Stomach (tissue), 9 donors: ENCODE measurements around the gene SCAF8. TPM values are rescaled to one million over a fixed set of nuclear protein-coding genes. Genes with fewer than 3 reads are reported as not detected.
A peak's percentile ranks its signal among the peaks of the same experiment; 100 is the strongest.

ENCODE experiments used
- DNase-seq, 2 donors: peaks; one replicate each; pipeline versions ENCODE4 v3.0.0 to v3.0.0-alpha.2; 2013 to 2019
- H3K27ac ChIP-seq, 5 donors: fragments of 200-600 bp in 4 of 5; sonication (generic) in 4 of 5; one replicate each; pipeline ENCODE4 v1.5.1; 2013 to 2019; ENCODE audit warnings: mild to moderate bottlenecking in 1 of 5, moderate library complexity in 1 of 5
- H3K27me3 ChIP-seq, 3 donors: fragments of 200-600 bp; sonication (generic); one replicate each; pipeline ENCODE4 v1.5.1; 2017 to 2019; ENCODE audit warnings: mixed run types in 1 of 3
- H3K36me3 ChIP-seq, 4 donors: fragments of 200-600 bp; sonication (generic); 1 replicate in 3 of 4; 2 replicates in 1 of 4; pipeline ENCODE4 v1.5.1; 2016 to 2019
- H3K4me1 ChIP-seq, 4 donors: fragments of 200-600 bp; sonication (generic); one replicate each; pipeline ENCODE4 v1.5.1; 2016 to 2019
- H3K4me3 ChIP-seq, 4 donors: fragments of 200-600 bp; sonication (generic) in 3 of 4; one replicate each; pipeline ENCODE4 v1.5.1; 2016 to 2019; ENCODE audit warnings: mild to moderate bottlenecking in 1 of 4
- H3K9me3 ChIP-seq, 4 donors: fragments of 200-600 bp; sonication (generic); one replicate each; pipeline ENCODE4 v1.5.1; 2016 to 2019
- CTCF ChIP-seq, 7 experiments: fragments of 450-650 bp in 4 of 7; fragments of 200-600 bp in 3 of 7; sonication (generic) in 3 of 7; IDR thresholded peaks; one replicate each; pipeline ENCODE4 v1.5.1; 2016 to 2019; ENCODE audit warnings: antibody characterized with exemption in 7 of 7, control low read depth in 2 of 7, mild to moderate bottlenecking in 1 of 7
- EP300 ChIP-seq: sonication (generic); formaldehyde crosslinking; IDR thresholded peaks from one replicate; pipeline ENCODE4 v1.6.1; 2017; ENCODE audit warnings: antibody characterized with exemption
- POLR2A ChIP-seq, 4 donors: fragments of 450-650 bp; IDR thresholded peaks; one replicate each; pipeline ENCODE4 v1.6.1; 2016; ENCODE audit warnings: antibody characterized with exemption in 4 of 4, control low read depth in 2 of 4, mild to moderate bottlenecking in 1 of 4, moderate library complexity in 1 of 4
- POLR2AphosphoS5 ChIP-seq, 3 donors: sonication (generic); formaldehyde crosslinking; IDR thresholded peaks; one replicate each; pipeline ENCODE4 v1.6.1; 2016; ENCODE audit warnings: antibody characterized with exemption in 3 of 3
- WGBS, 5 donors: extraction: QIAGEN DNeasy Blood & Tissue Kit in 3 of 5; methylation state at CpG; one replicate each; pipeline versions ENCODE4 v1.1.5 to v1.1.7; 2013 to 2018; 5-methylcytosine and 5-hydroxymethylcytosine counted together
- intact Hi-C: fragments of 100-400 bp; cut with DNase I; formaldehyde crosslinking; loops from one replicate; pipeline ENCODE4 v1.15.1; 2023; ENCODE audit warnings: low total_unique reads
- polyA plus RNA-seq, 3 donors: library from polyadenylated mRNA; stranded (reverse); fragments of 200-250 nt; gene quantifications; one replicate each; pipeline ENCODE4 v1.2.3, GENCODE V29; 2013
- total RNA-seq, 5 donors: library from RNA; depleted of rRNA; stranded (reverse); fragments of >200 nt; gene quantifications; one replicate each; pipeline versions ENCODE4 v1.1.0 to v1.2.3, GENCODE V29; 2014 to 2016
- donor health status: healthy with polysubstance abuse.
- donor health status: Bipolar disorder and iron deficiency.
- donor health status: healthy.

SCAF8 gene
- total and polyA plus RNA-seq, 8 donors, result 6.6 to 62.5 (median 15.4) TPM

- H3K9me3 ChIP-seq, result no peaks in the 10 kb centered on the region
- intact Hi-C loops, result no loop called here
- TF ChIP-seq POLR2A (IDR thresholded peaks at IDR 0.05) (no peak), POLR2AphosphoS5 (IDR thresholded peaks at IDR 0.05) (no peak), CTCF (IDR thresholded peaks at IDR 0.05) (peak in 1 of 7 experiments; percentile 34), EP300 (no peak)
These were observed 27.6 kb upstream of the SCAF8 start for GRCh38 chr6:154705471-154706113.

GRCh38 chr6:154706389-154706788 lies 26.8 kb upstream of the SCAF8 start:
- peaks cover 0 to 16% (median 4%) of the 10 kb centered on the region in 4 donors for H3K4me1 ChIP-seq
- DNase-seq, result no peak
- H3K4me3 ChIP-seq, result no peak overlapping the region
- H3K36me3 ChIP-seq, result no peaks in the 10 kb centered on the region
- peaks cover 0 to 6% (median 0%) of the 10 kb centered on the region in 3 donors for H3K27me3 ChIP-seq
- H3K9me3 ChIP-seq, result no peaks in the 10 kb centered on the region
- 81 to 93% (median 89%) methylated on average over 2 of the region's 2 CpGs for WGBS, 5 donors
- H3K27ac ChIP-seq, result no peak overlapping the region
- intact Hi-C loops, result no loop called here
- TF ChIP-seq EP300, result no peak
- TF ChIP-seq POLR2A (IDR thresholded peaks at IDR 0.05), result no peak
- no peak for TF ChIP-seq CTCF (IDR thresholded peaks at IDR 0.05)
- TF ChIP-seq POLR2AphosphoS5 (IDR thresholded peaks at IDR 0.05), result no peak

More at GRCh38 chr6:154705471-154706113, 27.6 kb upstream of the SCAF8 start:
- no peak for DNase-seq
- Histone ChIP-seq H3K4me1 (peaks cover 0 to 16% (median 4%) of the 10 kb centered on the region in 4 donors), H3K27ac (no peak overlapping the region), H3K27me3 (peaks cover 0 to 6% (median 0%) of the 10 kb centered on the region in 3 donors), H3K36me3 (no peaks in the 10 kb centered on the region), H3K4me3 (no peak overlapping the region)
- 30 to 56% (median 40%) methylated on average over 8 of the region's 8 CpGs for WGBS, 5 donors

DNA sequence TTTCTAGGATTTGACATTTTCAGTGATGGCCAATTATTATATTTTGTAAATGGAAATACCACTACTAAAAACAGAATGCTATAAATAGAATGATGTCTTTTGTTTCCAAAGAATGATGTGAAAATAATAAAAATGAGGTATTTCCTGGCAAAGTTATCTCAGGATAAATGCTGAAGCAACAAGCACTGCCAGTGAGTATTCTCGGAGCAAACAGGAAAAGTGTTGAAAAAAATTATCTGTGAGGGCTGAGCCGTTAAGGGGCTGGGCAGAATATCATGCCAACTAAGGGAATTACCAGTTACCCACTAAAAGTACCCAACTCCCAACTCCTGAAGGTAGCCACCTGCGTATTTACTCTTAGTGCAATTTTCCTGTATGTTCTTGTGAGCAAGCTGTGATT lies 23.6 kb upstream of the SCAF8 start:
- DNase-seq, result no peak
- H3K4me3 ChIP-seq, result no peak overlapping the region
- intact Hi-C loops, result no loop called here
- TF ChIP-seq EP300 (no peak), CTCF (IDR thresholded peaks at IDR 0.05) (no peak), POLR2AphosphoS5 (IDR thresholded peaks at IDR 0.05) (no peak), POLR2A (IDR thresholded peaks at IDR 0.05) (no peak)
- H3K9me3 ChIP-seq, result no peaks in the 10 kb centered on the region
- no peaks in the 10 kb centered on the region for H3K36me3 ChIP-seq
- H3K27me3 ChIP-seq, result no peaks in the 10 kb centered on the region
- peaks cover 0 to 16% (median 4%) of the 10 kb centered on the region in 4 donors for H3K4me1 ChIP-seq
- 24 to 44% (median 32%) methylated on average over 3 of the region's 3 CpGs for WGBS, 5 donors
- H3K27ac ChIP-seq, result no peak overlapping the region

- WGBS, 5 donors, result 80 to 93% (median 92%) methylated on average over 2 of the region's 2 CpGs
- no peaks in the 10 kb centered on the region for H3K9me3 ChIP-seq
- H3K4me1 ChIP-seq, result peaks cover 0 to 12% (median 1%) of the 10 kb centered on the region in 4 donors
- TF ChIP-seq EP300 (no peak), POLR2AphosphoS5 (IDR thresholded peaks at IDR 0.05) (no peak), CTCF (IDR thresholded peaks at IDR 0.05) (no peak), POLR2A (IDR thresholded peaks at IDR 0.05) (no peak)
- H3K36me3 ChIP-seq, result no peaks in the 10 kb centered on the region
- no peak overlapping the region for H3K27ac ChIP-seq
- DNase-seq, result no peak
- intact Hi-C loops, result no loop called here
- H3K4me3 ChIP-seq, result no peak overlapping the region
- H3K27me3 ChIP-seq, result no peaks in the 10 kb centered on the region
These were observed 22.5 kb upstream of the SCAF8 start for GRCh38 chr6:154710689-154711088.
